ENCODE measurements around the gene JAK1.

Gene JAK1

DNA sequence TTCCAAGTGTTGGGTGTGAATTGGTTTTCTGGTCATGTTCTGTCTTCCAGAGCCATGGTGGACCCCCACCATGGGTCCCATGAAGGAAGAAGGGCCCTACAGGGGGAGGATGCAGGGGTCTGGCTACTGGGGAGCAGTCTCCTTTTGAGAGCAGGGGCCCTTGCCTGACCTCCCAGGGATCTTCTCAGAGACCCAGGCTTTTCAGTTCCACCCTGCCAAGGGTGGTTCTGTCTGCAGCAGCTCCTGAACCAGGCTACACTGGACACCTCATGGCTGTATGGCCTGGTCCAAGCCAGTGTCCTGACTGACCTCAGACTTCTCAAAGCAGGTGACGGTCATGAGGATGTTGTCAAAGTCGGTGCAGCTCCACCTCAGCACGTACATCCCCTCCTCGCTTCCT, 109.0 kb downstream of the JAK1 start:
- DNase-seq = no peak

DNA sequence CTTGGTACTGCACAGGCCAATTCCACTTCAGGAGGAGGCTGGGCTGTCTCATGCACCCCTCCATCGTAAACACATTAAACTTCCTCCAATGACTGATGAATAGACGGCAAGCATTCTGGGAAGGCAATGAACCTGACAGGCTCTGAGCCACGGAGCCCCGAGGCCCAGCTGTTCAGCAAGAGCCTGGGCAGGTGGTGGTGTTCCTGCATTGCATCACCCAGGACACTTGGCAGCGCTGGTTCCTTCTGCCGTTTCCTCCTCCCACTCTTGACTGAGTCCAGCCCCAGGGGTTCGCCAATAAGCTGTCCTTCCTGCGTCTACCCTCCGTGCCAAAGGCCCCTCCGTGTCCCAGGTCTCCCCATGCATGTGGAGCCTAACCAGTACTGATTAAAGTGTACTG, 109.8 kb downstream of the JAK1 start:
- DNase-seq = no peak

DNA sequence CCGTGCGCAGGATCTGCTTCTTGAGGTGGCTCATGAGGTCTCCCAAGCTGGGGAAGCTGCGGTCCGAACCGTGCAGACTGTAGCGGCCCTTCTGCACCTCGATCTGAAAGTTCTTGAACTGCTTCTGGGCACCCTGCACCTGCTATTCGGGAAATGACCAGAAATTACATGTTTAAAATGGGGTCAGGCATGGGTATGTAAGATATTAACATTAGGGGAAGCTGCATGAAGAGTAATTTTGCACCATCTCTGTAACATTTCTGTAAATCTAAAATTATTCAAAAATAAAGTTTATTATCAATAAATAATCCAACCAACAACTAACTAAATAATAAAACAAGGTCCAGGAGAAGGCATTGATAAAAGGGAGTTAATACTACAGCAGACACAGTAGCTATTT, 110.8 kb downstream of the JAK1 start:
- DNase-seq = no peak

DNA sequence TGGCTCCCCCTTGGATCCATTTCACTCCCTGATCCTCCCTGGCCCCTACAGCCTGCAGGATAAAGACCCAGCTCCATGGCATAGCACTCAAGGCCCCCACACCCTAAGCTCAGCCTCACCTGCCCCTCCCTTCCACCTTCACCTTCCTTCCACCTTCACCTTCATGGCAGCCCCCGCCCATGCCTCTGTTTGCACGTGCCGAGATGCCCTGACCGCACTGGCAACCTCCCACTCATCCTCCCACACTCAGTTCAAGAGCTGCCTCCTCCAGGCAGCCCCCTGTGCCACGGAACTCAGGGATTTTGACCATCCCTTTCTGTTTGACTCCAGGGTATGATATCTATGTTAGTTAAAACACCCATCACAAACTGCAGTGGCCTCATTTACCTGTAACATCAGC, 111.7 kb downstream of the JAK1 start:
- no peak for DNase-seq

DNA sequence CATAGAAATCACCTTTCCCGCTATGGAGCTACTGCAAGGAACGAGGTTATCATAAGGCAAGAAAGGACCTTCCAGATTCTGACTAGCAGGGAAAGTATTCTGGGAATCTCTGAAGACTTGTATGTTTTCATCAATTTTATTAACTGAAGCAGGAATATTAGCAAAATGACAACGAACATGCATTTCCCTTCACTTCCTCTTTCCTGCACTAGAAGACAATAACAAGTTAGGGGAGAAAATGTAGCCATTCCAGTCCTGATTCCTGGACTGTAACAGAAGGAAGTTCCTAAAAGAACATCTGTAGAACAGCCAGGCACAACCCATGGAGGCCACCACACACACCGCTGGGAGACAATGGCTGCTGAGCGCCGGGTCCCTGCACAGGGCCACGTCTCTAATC, 114.7 kb downstream of the JAK1 start:
- no peak for DNase-seq

DNA sequence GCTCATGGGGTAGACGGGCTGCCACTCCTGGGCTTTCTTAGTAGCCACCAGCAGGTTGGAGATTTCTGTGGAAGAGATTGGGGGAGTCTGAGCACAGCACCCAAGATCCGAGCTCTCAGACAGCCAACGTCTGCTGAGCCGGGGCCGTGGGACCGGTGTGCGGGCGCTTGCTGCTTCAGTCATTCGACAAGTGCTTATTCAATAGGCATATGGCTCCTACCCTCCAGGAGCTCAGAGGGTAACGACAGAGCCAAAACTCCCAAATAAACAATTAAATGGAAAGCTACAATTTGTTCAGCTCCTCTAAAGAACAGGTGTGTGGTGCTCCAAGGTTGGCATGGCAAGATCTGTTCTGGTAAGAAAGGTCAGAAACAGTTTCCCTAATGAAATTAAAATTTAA, 115.5 kb downstream of the JAK1 start:
- no peak for DNase-seq

DNA sequence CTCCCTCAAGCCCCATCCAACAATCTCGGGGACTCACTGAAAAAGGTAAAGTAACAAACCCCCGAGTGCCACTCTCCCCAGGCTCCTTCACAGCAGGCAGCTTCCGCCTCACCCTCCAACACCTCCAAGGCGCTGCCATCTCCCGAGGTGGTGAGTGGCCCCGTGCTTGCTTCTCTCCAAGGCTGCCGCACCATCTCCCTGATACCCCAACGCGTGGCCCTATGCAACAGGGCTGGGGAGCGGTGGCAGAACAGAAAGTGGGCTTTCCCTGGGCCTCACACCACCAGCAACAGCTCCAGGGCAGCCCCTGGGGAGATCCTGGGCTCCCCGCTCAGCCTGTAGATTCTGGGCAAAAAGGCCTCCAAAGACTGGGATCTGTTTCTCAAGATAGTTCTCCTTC, 116.4 kb downstream of the JAK1 start:
- no peak for DNase-seq

DNA sequence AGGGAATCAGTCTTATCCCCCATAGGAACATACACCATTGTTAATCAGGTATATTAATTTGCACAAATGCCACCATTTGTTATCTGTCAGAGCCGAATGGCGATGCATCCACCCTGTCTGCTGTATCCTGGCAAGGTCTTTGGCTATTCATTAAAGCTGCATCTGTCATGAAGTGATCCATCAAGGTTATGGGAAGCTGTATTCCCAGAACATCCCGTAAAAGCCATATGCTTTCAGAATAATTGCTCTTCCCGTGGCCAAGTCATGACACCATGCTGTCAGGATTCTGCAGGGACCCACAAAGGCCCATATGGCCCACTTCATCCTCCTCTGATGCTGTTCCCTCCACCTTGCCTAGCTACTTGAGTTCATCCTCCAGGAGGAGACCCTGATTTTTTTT, 117.5 kb downstream of the JAK1 start:
- no peak for DNase-seq

DNA sequence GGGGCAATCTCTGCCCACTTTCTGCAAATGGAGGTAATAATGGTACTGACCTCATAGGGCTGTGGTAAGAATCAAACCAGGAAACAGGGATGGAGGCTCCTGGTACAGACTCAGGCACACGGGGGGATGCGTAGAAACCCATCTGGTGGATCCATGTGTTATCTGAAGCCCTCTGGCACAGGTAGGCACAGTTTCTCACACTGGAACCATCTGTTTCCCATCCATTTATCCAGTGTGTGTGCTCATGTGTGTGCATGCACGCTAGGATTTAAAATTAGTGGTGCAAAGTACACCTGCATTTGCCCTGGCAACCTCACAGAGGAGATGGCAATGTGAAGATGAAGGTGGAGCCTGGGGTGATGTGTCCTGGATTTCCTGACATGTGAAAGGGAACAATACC, 118.2 kb downstream of the JAK1 start:
- no peak for DNase-seq

DNA sequence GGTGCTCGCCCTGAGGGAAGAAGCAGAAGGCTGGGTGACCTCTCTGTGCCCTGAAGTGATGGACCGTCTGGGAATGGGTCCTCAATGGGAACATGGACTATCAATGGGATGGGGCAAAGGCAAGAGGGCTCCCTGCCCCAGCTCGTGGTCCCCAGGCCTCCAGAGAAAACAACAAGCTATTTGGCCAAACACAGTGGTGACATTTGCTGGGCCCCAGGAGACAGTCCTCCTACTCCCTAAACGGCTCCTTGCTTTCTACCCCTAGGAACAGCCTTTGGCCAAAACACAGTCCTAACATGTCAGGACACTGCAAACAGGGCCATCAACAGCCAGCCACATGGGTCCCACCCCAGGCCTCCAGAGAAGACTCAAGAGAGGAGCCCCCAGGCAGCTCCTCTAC, 118.7 kb downstream of the JAK1 start:
- DNase-seq = no peak

DNA sequence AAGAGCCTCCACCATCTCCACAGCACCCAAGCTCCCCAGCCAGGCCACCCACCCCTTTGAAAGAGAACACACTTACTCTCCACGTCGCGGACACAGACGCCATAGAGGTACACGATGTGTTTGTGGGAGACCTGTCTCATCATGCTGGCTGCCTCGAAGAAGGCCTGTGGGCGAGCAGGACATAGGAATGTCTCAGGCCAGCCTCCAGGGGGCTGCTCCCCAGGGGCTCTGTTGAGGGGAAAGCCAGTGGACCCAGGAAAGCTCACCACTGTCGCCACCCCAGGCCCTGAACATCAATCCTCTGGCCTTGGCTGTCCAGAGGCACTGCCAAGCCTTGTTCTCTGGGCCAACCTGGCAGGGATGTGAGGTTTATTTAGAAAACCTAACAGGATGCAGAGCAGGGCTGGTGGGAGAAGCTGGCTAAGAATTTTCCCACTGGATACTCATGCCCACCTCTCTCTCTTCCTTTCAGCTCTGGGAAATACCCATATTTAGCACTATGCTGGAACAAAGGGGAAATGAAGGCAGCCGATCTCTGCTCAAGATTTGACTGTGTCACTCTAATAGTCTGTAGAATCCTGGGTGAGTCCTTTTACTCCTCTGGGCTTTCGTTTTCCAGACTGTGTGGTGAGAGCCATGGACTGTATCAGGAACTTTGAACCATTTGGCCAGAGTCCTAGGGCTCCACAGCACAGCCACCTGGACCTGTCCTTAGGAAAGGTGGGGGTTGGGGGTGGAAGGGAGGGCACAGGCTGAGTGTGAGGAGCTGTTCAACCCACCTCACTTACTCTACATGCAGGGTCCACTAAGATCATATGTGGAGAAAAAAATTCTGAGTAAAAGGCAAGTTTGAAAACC, 119.5 kb downstream of the JAK1 start:
- no peak for DNase-seq

DNA sequence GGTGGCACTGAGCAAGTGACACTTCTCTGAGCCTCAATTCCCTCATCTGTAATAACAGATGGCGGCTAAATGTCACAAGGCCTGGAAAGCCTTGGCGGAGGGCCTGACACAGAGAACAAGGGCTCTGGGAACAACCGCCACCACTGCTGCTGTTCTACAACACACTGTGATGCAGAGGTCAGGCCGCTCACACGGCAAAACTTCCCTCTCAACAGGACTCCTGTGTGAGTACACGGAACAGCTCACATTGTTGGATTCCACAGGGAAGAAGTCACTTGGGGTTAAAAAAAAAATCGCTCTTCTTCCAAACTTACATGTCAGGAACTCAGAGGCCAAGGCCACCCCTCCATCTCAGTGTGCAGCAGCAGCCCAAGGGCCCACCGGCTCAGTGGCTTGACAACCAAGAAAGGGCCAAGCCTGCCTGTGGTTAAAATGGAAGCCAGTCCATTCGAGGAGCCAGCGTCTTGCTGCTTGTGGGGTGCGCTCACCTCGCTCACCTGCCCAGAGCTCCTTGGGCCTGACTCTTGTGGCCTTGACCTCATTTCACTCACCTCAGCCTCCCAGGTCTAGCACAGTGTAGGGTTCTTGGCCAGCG, 120.4 kb downstream of the JAK1 start:
- no peak for DNase-seq

DNA sequence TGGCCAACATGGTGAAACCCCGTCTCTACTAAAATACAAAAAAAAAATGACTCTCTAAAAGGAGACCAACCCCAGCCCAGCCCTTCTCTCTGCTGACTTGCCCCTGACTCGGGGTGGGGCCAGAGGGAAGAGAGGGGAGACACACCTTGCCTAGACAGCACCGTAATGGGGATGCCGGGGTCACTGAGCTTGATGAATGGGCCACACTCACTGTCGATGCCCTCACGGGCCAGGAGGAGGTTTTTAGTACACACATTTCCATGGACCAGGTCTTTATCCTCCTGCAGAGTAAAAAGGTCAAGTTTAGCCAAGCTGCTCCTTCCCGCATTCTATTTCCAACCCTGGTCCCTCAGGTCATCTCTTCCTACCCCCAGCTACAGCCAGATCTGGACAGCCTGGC, 121.7 kb downstream of the JAK1 start:
- no peak for DNase-seq

DNA sequence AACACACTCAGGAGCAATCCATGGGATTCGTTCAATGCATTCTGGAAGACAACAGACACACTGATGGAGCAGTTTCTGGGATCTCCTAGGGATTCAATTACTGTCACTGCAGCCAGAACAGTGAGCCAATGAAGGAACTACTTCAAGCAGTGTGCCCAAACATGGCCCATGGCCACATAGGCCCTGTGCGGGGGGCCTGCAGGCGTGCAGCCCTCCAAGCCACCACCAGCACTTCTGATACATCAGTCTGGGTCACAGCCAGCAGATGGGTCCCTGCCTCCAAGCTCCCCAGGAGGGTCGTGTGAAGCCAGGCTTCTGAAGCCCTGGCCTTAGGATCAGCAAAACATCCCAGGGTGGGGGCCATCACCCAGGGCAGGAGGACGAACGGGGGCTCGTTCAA, 122.2 kb downstream of the JAK1 start:
- no peak for DNase-seq

DNA sequence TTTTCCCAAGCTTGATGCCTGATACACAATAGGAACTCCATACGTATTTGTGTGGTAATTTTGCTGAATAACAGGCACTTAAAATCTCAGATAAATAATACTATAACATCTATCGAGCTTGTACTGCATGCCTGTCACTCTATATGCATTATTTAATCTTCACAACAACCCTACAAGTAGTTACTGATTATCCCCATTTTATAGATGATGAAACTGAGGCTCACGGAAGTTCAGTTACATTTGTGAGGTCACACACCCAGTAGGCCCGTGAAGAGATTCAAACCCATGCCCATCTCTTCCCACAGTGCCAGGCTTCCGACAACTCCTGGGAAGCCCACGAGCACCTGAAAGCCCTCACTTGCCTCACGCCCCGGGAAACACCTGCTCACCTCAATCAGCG, 122.7 kb downstream of the JAK1 start:
- DNase-seq = no peak

DNA sequence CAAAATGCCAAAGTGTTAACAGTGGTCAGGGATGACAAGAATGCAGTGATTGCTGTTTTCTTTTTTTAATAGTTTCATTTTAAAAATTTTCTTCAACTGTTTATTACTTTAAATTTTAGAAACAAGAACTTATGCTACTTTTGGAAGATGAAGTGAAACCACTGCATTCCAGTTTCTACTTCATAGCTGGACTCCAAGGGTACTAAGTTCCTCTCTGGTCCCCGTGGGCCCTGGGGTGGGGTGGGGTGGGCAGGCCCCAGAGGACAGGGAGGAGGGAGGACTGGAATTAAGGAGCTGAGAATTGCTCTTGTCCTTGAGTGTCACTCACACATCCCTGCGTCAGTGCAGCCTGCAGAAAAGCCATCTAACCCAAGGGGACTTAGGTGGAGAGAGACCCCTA, 124.1 kb downstream of the JAK1 start:
- no peak for DNase-seq

DNA sequence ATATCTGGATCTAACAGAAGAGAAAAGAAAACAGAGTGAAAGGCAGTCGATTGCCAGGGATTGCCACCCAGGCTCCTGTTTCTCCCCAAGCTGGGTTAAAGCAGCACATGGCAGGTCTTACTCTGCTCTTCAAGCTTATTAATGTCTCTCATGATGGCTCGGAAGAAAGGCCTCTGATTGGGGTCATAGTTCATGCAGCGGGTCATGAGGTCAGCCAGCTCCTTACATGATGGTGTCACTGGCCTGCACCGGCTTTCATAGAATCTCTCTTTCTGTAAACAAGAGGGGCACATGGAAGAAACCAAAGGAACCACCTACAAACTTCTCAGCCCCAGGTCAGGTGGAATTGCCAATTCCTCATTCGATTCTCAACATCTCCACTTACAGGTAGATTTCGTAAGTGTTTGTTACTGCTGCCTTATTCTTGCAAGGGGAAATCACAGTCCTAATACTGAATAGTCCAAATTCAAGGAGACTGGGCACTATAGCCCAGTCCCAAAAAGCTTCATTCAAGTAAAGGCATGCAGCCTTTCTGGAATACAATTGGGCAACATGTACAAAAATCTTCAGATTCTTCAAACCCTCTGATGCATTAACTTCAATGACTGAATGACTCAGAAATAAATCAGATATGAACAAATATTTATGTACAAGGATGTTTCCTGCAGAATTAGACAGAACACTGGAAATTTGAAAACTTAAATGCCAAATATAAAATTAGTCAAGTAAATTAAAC, 124.9 kb downstream of the JAK1 start:
- no peak for DNase-seq

DNA sequence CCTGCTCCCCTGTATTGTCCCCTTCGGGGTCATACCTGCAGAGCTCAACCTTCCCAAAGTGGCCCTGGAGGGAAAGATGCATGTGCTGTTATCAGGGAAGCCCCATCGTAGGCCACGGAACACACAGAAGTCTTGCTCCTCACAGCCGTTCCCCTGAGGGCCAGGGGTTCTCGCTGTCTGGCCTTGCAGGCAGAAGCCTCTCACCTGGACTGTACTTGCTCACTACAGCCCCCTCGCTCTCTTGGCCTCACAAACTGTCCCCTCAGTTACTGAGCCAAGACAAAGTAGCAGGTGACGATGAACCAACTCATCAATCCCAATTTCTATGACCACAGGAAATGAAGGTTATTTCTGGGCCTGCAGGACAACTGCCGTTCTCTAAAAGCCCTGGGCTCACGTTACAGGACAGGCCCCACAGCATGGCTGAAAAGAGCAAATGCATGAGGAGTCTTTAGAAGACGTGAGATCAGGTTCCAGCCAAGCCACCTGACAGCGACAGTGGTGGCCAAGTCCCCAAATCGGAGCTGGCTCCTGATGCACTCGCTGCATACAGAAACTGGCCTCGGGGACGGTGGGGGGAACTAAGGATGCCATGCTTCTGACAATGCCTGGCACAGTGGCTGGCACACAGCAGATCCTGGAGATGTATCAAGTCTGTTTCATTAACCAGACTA, 126.5 kb downstream of the JAK1 start:
- DNase-seq = no peak

DNA sequence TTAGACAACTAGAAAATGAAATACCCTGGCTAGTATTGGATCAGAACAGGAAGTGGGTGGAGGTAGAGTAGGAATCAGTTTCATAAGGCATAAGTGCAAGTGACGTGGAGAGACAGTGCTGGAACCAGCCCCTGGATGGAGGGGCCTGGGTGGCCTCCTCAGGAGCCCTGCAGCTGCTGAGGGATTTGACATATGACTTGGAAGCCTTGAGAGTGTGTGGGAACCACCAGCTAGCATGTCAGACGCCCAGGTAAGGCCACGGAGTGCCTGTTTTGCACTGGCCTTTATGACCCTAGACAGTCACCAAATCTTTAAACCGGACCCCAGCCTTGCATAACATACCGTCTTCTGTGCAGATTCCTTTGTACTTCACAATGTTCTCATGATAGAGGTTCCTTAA, 127.1 kb downstream of the JAK1 start:
- no peak for DNase-seq

DNA sequence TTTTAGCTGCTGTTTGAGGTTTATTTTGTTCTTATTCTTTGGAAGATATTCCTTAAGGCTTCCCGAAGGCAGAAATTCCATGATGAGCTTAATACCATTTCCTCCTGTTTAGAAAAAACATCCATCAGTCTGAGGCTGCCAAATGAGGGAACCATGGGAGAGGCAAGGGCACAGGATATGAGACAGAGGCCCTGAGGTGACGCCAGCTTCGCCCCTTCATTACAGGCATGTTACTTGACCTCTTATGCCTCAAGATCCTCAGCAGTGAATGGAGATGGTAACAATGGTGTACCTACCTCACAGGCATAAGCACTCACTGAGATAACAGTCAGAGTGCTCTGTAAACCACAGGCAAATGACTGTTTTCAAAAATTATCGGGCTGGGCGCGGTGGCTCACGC, 127.9 kb downstream of the JAK1 start:
- DNase-seq = no peak

DNA sequence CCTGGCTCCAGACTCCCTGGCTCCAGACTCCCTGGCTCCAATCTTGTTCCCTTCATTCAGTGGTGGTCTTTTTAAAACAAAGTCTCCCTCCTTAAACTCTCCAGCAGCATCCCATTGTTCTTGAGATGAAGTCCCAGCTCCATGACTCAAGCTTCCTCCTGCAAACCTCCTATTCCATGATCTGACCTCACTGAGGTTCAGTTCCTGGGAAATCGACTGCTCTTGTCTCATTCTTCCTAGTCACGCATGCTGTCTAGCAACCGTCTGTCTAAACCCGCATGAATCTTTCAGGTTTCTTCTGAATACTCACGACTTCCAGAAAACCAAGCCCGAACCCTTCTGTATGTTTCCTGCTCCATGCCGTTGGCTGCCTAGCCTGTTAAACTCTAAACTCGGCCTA, 129.5 kb downstream of the JAK1 start:
- DNase-seq = no peak

DNA sequence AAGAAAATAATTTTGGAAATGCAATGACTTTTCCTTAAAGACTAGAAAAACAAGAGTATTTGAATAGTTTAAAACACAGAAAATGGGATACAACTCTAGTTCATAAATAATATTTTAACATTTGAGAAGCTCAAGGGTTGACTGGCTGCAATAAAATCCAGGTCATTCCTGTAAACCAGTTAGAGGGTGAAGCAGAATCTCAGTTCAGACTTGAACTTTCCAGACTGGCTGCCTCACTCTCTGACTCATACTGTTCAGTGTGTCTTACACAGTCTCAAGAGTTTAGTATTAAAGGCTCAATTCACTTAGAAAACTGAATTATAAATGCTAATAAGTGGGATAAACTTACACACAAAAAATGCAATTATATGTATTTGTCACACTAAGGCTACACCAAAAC, 131.6 kb downstream of the JAK1 start:
- DNase-seq = no peak

DNA sequence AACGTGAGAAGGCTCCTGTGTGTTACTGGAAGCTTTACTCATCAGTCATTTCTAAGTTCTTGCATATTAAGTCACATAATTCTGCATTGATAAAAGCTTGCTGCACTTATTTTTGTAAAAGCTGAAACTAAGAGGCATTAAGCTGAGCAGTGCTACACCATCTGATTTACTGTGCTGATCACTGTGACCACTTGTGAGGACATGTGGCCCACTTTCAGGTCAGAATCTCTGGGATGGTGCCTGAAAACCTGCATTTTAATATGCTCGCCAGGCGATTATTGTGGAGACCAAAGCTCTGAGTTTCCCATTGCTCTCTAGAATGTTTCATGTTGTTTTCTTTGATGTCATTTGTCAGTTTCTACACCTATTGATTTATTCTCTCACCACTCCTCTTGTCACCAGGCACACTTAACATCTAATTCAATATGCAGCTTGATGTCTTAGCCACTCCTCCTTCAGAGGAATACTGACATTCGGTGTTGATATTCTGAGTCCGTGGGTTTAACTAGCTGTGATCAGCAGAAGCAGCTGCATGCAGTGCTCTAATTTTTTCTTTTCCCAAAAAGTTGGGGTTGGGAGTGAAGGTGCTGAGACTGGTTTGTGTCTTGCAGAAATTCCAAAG, 136.2 kb downstream of the JAK1 start:
- DNase-seq = no peak
